Hematopoietic multipotent progenitor cell treated with erythropoietin and hydrocortisone succinate and interleukin-3 and kit ligand, for 15 days (in vitro differentiated cells): ENCODE data around the gene IMPDH2.

Source experiments
- DNase-seq: peaks from one replicate; pipeline ENCODE4 v3.0.0-alpha.2; 2015; ENCODE audit warnings: low spot score

IMPDH2 gene

GRCh38 chr3:48980295-48980694 lies 48.9 kb downstream of the IMPDH2 start:
- DNase-seq = no peak

DNA sequence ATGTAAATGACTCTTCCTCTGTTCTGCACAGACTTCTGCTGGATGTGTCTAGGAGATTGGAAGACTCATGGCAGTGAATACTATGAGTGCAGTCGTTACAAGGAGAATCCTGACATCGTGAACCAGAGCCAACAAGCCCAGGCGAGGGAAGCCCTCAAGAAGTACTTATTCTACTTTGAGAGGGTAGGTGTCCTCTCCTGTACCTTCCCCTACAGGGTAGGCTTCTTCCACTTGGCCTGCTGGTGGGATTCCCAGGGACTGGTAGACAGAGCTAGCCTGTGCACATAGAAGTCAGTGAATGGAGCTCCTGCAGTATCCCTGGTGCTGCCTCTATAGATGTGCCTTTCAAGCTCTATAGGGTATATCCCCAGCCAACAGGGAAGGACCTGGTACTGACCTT lies 49.7 kb downstream of the IMPDH2 start:
- DNase-seq = no peak
